HG03521 (cell line): ENCODE measurements around the gene ARNT2.

ENCODE experiments used
- ATAC-seq: cut with Tn5 transposase; IDR thresholded peaks from one replicate; pipeline ENCODE4 v1.9.1; 2021; ENCODE audit warnings: mild to moderate bottlenecking, moderate library complexity; ENCODE audit not compliant: unreplicated experiment

Gene ARNT2

GRCh38 chr15:80549654-80550053 lies 145.5 kb downstream of the ARNT2 start:
- no peak for ATAC-seq

GRCh38 chr15:80550219-80550907 lies 146.2 kb downstream of the ARNT2 start:
- no peak for ATAC-seq

- ATAC-seq, result no peak
These were observed 146.7 kb downstream of the ARNT2 start for GRCh38 chr15:80550908-80551260.

GRCh38 chr15:80551348-80551747 lies 147.2 kb downstream of the ARNT2 start:
- no peak for ATAC-seq

- ATAC-seq, result no peak
These were observed 150.4 kb downstream of the ARNT2 start for GRCh38 chr15:80554560-80554959.

GRCh38 chr15:80556694-80557367 lies 152.6 kb downstream of the ARNT2 start:
- ATAC-seq, result no peak

- ATAC-seq, result no peak
These were observed 153.5 kb downstream of the ARNT2 start for GRCh38 chr15:80557441-80558234.

- ATAC-seq, result no peak
These were observed 154.6 kb downstream of the ARNT2 start for GRCh38 chr15:80558631-80559319.

GRCh38 chr15:80559320-80559693 lies 155.1 kb downstream of the ARNT2 start:
- no peak for ATAC-seq

- no peak for ATAC-seq
These were observed 155.6 kb downstream of the ARNT2 start for GRCh38 chr15:80559761-80560160.

GRCh38 chr15:80560601-80561400 lies 156.6 kb downstream of the ARNT2 start:
- ATAC-seq, result no peak

GRCh38 chr15:80561500-80561899 lies 157.3 kb downstream of the ARNT2 start:
- no peak for ATAC-seq

- ATAC-seq, result no peak
These were observed 157.9 kb downstream of the ARNT2 start for GRCh38 chr15:80562033-80562432.

GRCh38 chr15:80562846-80563245 lies 158.7 kb downstream of the ARNT2 start:
- no peak for ATAC-seq

- no peak for ATAC-seq
These were observed 159.3 kb downstream of the ARNT2 start for GRCh38 chr15:80563372-80563997.

GRCh38 chr15:80564056-80564455 lies 159.9 kb downstream of the ARNT2 start:
- ATAC-seq, result no peak

- ATAC-seq, result no peak
These were observed 161.2 kb downstream of the ARNT2 start for GRCh38 chr15:80565398-80565797.

GRCh38 chr15:80565988-80566387 lies 161.8 kb downstream of the ARNT2 start:
- ATAC-seq, result no peak

- no peak for ATAC-seq
These were observed 163.6 kb downstream of the ARNT2 start for GRCh38 chr15:80567721-80568157.

GRCh38 chr15:80568298-80568697 lies 164.1 kb downstream of the ARNT2 start:
- ATAC-seq, result no peak
